ENCODE measurements around the gene CFAP299.
"Not testable (repeated sequence)": the region's sequence is repeated elsewhere in the genome, so short reads cannot be mapped to it uniquely, and the experiment has no call there.

Gene CFAP299

DNA sequence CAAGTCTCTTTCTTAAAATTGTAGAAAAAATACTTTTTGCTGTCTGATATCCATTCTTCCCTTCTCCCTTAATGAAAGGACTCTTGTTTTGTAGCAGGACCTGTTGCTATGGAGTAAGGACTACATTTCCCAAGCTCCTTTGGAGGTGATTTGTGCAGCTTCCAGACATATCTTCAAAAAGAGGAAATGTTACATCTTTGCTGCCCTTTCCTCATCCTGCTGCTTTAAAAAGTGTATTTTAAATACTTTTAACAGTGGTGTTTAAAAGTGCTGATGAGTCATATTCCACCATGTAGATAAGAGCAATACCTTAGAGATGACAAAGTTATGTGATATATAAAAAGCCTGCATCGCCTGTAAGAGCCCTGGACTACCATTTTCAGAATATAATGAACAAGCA is 98.7 kb downstream of the CFAP299 start:
- no peak overlapping the region for H3K4me3 ChIP-seq (ENCODE audit: control insufficient read depth, low read depth, low read length)
- DNase-seq (ENCODE audit: low read depth), result no peak
- TF ChIP-seq, protein P1, sequence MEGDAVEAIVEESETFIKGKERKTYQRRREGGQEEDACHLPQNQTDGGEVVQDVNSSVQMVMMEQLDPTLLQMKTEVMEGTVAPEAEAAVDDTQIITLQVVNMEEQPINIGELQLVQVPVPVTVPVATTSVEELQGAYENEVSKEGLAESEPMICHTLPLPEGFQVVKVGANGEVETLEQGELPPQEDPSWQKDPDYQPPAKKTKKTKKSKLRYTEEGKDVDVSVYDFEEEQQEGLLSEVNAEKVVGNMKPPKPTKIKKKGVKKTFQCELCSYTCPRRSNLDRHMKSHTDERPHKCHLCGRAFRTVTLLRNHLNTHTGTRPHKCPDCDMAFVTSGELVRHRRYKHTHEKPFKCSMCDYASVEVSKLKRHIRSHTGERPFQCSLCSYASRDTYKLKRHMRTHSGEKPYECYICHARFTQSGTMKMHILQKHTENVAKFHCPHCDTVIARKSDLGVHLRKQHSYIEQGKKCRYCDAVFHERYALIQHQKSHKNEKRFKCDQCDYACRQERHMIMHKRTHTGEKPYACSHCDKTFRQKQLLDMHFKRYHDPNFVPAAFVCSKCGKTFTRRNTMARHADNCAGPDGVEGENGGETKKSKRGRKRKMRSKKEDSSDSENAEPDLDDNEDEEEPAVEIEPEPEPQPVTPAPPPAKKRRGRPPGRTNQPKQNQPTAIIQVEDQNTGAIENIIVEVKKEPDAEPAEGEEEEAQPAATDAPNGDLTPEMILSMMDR (conservative IDR thresholded peaks at IDR 0.05; ENCODE audit: control insufficient read depth, insufficient read depth, low read depth, low read length), result no peak

DNA sequence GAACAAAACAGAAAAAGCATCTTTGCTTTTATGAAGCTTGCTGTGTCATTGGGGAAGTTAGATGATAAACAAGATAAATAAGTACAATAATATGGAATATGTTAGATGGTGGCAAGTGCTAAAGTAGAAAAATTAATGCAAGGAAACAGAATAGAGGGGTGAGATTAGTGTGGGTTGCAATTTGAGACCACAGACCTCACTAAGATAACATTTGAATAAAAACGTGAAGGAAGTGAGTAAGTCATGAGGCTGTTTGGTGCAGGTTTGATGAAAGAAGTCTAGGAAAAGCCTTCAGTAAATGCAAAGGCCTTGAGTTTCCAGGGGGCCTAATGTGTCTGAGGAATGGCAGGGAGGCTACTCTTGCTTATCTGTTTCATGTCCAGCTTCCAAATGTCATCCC is 102.5 kb downstream of the CFAP299 start:
- TF ChIP-seq, protein P1 (conservative IDR thresholded peaks at IDR 0.05; ENCODE audit: control insufficient read depth, insufficient read depth, low read depth, low read length), result no peak
- no peak for DNase-seq (ENCODE audit: low read depth)
- H3K4me3 ChIP-seq (ENCODE audit: control insufficient read depth, low read depth, low read length), result no peak overlapping the region

DNA sequence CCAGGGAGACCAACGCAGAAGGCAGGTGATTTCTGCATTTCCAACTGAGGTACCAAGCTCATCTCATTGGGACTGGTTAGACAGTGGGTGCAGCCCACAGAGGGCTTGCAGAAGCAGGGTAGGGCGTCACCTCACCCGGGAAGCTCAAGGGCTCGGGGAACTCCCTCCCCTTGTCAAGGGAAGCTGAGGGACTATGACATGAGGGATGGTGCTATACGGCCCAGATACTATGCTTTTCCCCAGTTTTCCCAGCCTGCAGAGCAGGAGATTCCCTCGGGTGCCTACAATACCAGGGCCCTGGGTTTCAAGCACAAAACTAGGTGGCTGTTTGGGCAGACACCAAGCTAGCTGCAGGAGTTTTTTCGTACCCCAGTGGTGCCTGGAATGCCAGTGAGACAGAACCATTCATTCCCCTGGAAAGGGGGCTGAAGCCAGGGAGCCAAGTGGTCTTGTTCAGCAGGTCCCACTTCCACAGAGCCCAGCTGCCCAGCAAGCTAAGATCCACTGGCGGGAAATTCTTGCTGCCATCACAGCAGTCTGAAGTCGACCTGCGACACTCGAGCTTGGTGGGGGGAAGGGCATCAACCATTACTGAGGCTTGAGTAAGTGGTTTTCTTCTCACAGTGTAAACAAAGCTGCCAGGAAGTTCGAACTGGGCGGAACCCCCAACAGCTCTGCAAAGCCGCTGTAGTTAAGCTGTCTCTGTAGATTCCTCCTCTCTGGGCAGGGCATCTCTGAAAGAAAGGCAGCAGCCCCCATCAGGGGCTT is 103.9 kb downstream of the CFAP299 start:
- H3K4me3 ChIP-seq (ENCODE audit: control insufficient read depth, low read depth, low read length), result not testable (repeated sequence)

DNA sequence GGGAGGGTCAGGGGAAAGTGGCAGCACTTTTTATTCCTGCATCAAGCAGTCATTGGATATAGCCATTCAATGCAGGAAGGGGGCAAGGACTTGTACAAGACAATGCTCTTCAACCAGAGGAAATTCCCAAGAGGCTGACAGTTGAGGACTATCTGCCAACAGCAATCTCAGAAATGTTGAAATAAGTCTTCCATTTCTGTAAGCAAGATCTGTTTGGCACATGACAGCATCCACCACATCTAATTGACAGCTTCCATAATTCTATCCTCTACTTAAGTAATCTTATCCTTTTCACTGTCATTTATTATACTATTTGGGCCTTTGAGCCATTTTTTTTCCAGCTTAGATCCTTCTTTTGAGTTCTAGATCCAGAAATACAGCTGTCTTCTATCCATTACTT is 110.7 kb downstream of the CFAP299 start:
- no peak for DNase-seq (ENCODE audit: low read depth)
- TF ChIP-seq, protein P1 (conservative IDR thresholded peaks at IDR 0.05; ENCODE audit: control insufficient read depth, insufficient read depth, low read depth, low read length), result no peak
- no peak overlapping the region for H3K4me3 ChIP-seq (ENCODE audit: control insufficient read depth, low read depth, low read length)

More for the DNA sequence above, 103.9 kb downstream of the CFAP299 start:
- DNase-seq (ENCODE audit: low read depth), result not testable (repeated sequence)

DNA sequence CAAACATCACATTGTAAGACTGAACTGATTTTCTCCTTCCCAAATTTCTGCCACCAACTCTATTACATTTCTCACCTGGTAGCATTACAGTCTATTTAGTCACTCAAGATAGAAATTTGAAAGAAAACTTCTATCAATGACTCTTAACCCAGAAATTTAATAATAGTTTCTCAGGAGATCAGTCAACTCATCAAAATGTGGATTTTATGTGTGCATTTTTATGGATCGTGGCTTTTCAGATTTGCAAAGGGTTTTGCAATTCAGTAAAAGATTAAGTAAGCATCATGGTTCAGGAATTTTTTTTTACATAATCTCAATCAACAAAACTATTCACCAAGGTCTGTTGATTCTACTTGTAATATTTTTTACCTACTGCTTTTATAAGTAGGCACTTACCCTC is 111.1 kb downstream of the CFAP299 start:
- DNase-seq (ENCODE audit: low read depth), result no peak
- TF ChIP-seq, protein P1 (conservative IDR thresholded peaks at IDR 0.05; ENCODE audit: control insufficient read depth, insufficient read depth, low read depth, low read length), result no peak
- H3K4me3 ChIP-seq (ENCODE audit: control insufficient read depth, low read depth, low read length), result no peak overlapping the region

DNA sequence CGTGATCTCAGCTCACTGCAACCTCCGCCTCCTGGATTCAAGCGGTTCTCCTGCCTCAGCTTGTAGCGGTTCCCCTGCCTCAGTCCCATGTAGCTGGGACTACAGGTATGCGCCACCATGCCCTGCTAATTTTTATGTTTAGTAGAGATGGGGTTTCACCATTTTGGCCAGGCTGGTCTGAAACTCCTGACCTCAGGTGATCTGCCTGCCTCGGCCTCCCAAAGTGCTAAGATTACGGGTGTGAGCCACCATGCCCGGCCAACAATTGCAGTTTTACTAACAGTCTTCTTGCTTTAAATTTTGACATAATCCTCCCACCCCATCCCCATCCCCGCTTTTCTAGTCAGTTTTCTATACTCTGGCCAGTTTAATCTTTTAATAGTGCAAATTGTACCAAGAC is 112.0 kb downstream of the CFAP299 start:
- DNase-seq (ENCODE audit: low read depth), result no peak
- TF ChIP-seq, protein P1 (conservative IDR thresholded peaks at IDR 0.05; ENCODE audit: control insufficient read depth, insufficient read depth, low read depth, low read length), result no peak
- H3K4me3 ChIP-seq (ENCODE audit: control insufficient read depth, low read depth, low read length), result no peak overlapping the region

DNA sequence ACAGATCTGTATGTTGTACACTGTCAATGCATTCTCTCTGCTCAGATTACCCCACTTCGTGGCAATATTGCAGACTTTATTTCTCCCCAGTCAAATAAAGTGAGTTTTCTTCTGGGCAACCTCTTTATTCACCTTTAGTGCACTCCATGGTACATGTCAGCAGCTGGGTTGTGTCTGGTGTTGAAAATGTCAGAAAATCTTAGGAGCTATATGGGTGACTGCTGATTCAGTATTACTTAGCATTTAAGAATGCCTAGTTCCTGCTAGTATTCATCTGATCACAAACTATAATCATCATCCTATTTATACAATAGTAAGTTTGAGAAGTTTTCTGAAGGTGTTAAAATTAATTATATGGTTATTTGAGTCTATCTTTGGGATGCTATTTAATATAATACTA is 112.5 kb downstream of the CFAP299 start:
- TF ChIP-seq, protein P1 (conservative IDR thresholded peaks at IDR 0.05; ENCODE audit: control insufficient read depth, insufficient read depth, low read depth, low read length), result no peak
- no peak overlapping the region for H3K4me3 ChIP-seq (ENCODE audit: control insufficient read depth, low read depth, low read length)
- no peak for DNase-seq (ENCODE audit: low read depth)

Data from fibroblast of mammary gland (primary cell).